Ovary (tissue), 3 donors: ENCODE measurements around the gene AKAP9.

Source experiments
- EP300 ChIP-seq: sonication (generic); formaldehyde crosslinking; IDR thresholded peaks from one replicate; pipeline ENCODE4 v1.6.1; 2017; ENCODE audit warnings: antibody characterized with exemption
- POLR2A ChIP-seq: fragments of 450-650 bp; IDR thresholded peaks from one replicate; pipeline ENCODE4 v1.6.1; 2017; ENCODE audit warnings: antibody characterized with exemption, mild to moderate bottlenecking, moderate library complexity
- TF ChIP-seq, protein P1 (sequence below), 3 donors: fragments of 450-650 bp in 2 of 3; fragments of 200-600 bp in 1 of 3; IDR thresholded peaks; one replicate each; pipeline versions ENCODE4 v1.5.1 to v1.8.0; 2016 to 2022; ENCODE audit warnings: antibody characterized with exemption in 3 of 3, mild to moderate bottlenecking in 1 of 3
- donor health status: DM: no; HTN: no; CAD: no.

DNA sequence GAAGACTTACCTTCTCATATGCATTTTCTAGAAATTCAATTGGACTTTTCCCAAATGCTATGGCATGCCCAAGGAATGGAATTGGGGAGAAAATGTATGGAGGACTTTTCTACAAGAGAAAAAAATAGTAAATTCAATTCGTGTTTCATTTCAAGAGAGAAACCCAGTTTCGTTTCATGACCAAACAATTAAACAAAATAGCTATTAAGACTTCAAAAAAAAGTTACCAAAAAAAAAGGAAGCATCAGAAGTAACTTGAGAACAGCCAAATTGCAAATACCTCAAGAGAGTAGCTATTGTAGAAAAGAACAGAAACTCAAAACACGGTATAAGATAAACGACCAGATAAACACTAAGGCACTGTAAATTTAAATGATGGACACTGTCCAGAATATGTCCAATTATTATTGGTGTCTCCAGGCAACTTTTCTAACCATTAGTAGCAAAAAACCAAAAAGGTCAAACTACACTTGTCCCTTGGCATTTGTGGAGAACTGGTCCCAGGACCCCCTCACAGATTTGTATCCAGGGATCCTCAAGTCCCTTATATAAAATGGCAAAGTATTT lies 191.2 kb downstream of the AKAP9 start:
- TF ChIP-seq POLR2A (no peak), EP300 (no peak)
- TF ChIP-seq, protein P1, sequence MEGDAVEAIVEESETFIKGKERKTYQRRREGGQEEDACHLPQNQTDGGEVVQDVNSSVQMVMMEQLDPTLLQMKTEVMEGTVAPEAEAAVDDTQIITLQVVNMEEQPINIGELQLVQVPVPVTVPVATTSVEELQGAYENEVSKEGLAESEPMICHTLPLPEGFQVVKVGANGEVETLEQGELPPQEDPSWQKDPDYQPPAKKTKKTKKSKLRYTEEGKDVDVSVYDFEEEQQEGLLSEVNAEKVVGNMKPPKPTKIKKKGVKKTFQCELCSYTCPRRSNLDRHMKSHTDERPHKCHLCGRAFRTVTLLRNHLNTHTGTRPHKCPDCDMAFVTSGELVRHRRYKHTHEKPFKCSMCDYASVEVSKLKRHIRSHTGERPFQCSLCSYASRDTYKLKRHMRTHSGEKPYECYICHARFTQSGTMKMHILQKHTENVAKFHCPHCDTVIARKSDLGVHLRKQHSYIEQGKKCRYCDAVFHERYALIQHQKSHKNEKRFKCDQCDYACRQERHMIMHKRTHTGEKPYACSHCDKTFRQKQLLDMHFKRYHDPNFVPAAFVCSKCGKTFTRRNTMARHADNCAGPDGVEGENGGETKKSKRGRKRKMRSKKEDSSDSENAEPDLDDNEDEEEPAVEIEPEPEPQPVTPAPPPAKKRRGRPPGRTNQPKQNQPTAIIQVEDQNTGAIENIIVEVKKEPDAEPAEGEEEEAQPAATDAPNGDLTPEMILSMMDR (IDR thresholded peaks at IDR 0.05) = no peak
